ENCODE data around the gene BACH2.
"Not testable (repeated sequence)": the region's sequence is repeated elsewhere in the genome, so short reads cannot be mapped to it uniquely, and the experiment has no call there.

BACH2 gene

GRCh38 chr6:90285611-90286381 lies 10.8 kb downstream of the BACH2 start:
- Histone ChIP-seq H3K4me2 (ENCODE audit: low read depth, low read length, poor library complexity, severe bottlenecking) (peak overlapping the region; percentile 74), H4K20me1 (ENCODE audit: low read depth, low read length) (no peaks in the 10 kb centered on the region), H3K9me2 (replicated peaks; ENCODE audit: insufficient read depth, low read length) (no peaks in the 10 kb centered on the region), H3K27ac (ENCODE audit: low read depth, low read length) (peak overlapping the region; percentile 91), H3K27me3 (ENCODE audit: low read length) (no peaks in the 10 kb centered on the region), H3K79me2 (ENCODE audit: insufficient read depth, low read length) (peaks cover 34% of the 10 kb centered on the region), H3K4me3 (ENCODE audit: insufficient read depth, low read length, poor library complexity, severe bottlenecking) (peak overlapping the region; percentile 34), H3K36me3 (ENCODE audit: low read length) (no peaks in the 10 kb centered on the region), H2AFZ (ENCODE audit: low read depth, low read length, severe bottlenecking) (no peak overlapping the region), H3K9ac (ENCODE audit: low read length) (peak overlapping the region; percentile 45), H3F3A (ENCODE audit: insufficient read depth) (peaks cover 47% of the 10 kb centered on the region), H3K9me3 (ENCODE audit: insufficient read depth, low read length) (no peaks in the 10 kb centered on the region)
- TF ChIP-seq EZH2phosphoT487 (conservative IDR thresholded peaks at IDR 0.05; ENCODE audit: low read length): no peak
- TF ChIP-seq, protein P1, sequence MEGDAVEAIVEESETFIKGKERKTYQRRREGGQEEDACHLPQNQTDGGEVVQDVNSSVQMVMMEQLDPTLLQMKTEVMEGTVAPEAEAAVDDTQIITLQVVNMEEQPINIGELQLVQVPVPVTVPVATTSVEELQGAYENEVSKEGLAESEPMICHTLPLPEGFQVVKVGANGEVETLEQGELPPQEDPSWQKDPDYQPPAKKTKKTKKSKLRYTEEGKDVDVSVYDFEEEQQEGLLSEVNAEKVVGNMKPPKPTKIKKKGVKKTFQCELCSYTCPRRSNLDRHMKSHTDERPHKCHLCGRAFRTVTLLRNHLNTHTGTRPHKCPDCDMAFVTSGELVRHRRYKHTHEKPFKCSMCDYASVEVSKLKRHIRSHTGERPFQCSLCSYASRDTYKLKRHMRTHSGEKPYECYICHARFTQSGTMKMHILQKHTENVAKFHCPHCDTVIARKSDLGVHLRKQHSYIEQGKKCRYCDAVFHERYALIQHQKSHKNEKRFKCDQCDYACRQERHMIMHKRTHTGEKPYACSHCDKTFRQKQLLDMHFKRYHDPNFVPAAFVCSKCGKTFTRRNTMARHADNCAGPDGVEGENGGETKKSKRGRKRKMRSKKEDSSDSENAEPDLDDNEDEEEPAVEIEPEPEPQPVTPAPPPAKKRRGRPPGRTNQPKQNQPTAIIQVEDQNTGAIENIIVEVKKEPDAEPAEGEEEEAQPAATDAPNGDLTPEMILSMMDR (IDR thresholded peaks at IDR 0.05; ENCODE audit: insufficient read depth, low read length, poor library complexity, severe bottlenecking): no peak

GRCh38 chr6:90285042-90285481 lies 11.6 kb downstream of the BACH2 start:
- TF ChIP-seq, protein P1 (IDR thresholded peaks at IDR 0.05; ENCODE audit: insufficient read depth, low read length, poor library complexity, severe bottlenecking): no peak
- TF ChIP-seq EZH2phosphoT487 (conservative IDR thresholded peaks at IDR 0.05; ENCODE audit: low read length): no peak
- Histone ChIP-seq H3K4me3 (ENCODE audit: insufficient read depth, low read length, poor library complexity, severe bottlenecking) (peak overlapping the region; percentile 34), H3K27me3 (ENCODE audit: low read length) (no peaks in the 10 kb centered on the region), H3K9ac (ENCODE audit: low read length) (peak overlapping the region; percentile 45), H3K79me2 (ENCODE audit: insufficient read depth, low read length) (peaks cover 37% of the 10 kb centered on the region), H3K4me2 (ENCODE audit: low read depth, low read length, poor library complexity, severe bottlenecking) (peak overlapping the region; percentile 74), H3K27ac (ENCODE audit: low read depth, low read length) (peak overlapping the region; percentile 91), H4K20me1 (ENCODE audit: low read depth, low read length) (no peaks in the 10 kb centered on the region), H3F3A (ENCODE audit: insufficient read depth) (peaks cover 47% of the 10 kb centered on the region), H3K9me3 (ENCODE audit: insufficient read depth, low read length) (no peaks in the 10 kb centered on the region), H3K9me2 (replicated peaks; ENCODE audit: insufficient read depth, low read length) (no peaks in the 10 kb centered on the region), H3K36me3 (ENCODE audit: low read length) (no peaks in the 10 kb centered on the region), H2AFZ (ENCODE audit: low read depth, low read length, severe bottlenecking) (no peak overlapping the region)

GRCh38 chr6:90284236-90285041 lies 12.2 kb downstream of the BACH2 start:
- Histone ChIP-seq H3K27ac (ENCODE audit: low read depth, low read length) (peak overlapping the region; percentile 91), H3F3A (ENCODE audit: insufficient read depth) (peaks cover 52% of the 10 kb centered on the region), H3K36me3 (ENCODE audit: low read length) (no peaks in the 10 kb centered on the region), H3K9me2 (replicated peaks; ENCODE audit: insufficient read depth, low read length) (no peaks in the 10 kb centered on the region), H3K4me3 (ENCODE audit: insufficient read depth, low read length, poor library complexity, severe bottlenecking) (peak overlapping the region; percentile 34), H4K20me1 (ENCODE audit: low read depth, low read length) (no peaks in the 10 kb centered on the region), H2AFZ (ENCODE audit: low read depth, low read length, severe bottlenecking) (no peak overlapping the region), H3K9me3 (ENCODE audit: insufficient read depth, low read length) (no peaks in the 10 kb centered on the region), H3K9ac (ENCODE audit: low read length) (peak overlapping the region; percentile 45), H3K27me3 (ENCODE audit: low read length) (no peaks in the 10 kb centered on the region), H3K4me2 (ENCODE audit: low read depth, low read length, poor library complexity, severe bottlenecking) (peak overlapping the region; percentile 74), H3K79me2 (ENCODE audit: insufficient read depth, low read length) (peaks cover 41% of the 10 kb centered on the region)
- TF ChIP-seq EZH2phosphoT487 (conservative IDR thresholded peaks at IDR 0.05; ENCODE audit: low read length): no peak
- TF ChIP-seq, protein P1 (IDR thresholded peaks at IDR 0.05; ENCODE audit: insufficient read depth, low read length, poor library complexity, severe bottlenecking): no peak

GRCh38 chr6:90282265-90282664 lies 14.4 kb downstream of the BACH2 start:
- H3K9ac ChIP-seq (ENCODE audit: low read length); H3K27me3 ChIP-seq (ENCODE audit: low read length); H3K4me2 ChIP-seq (ENCODE audit: low read depth, low read length, poor library complexity, severe bottlenecking); H3K36me3 ChIP-seq (ENCODE audit: low read length); H4K20me1 ChIP-seq (ENCODE audit: low read depth, low read length); H2AFZ ChIP-seq (ENCODE audit: low read depth, low read length, severe bottlenecking); H3K4me3 ChIP-seq (ENCODE audit: insufficient read depth, low read length, poor library complexity, severe bottlenecking); H3K9me2 ChIP-seq (replicated peaks; ENCODE audit: insufficient read depth, low read length); H3K9me3 ChIP-seq (ENCODE audit: insufficient read depth, low read length): not testable (repeated sequence)
- H3K79me2 ChIP-seq (ENCODE audit: insufficient read depth, low read length): peaks cover 58% of the 10 kb centered on the region
- peak overlapping the region; percentile 97; the same call in 1 of the 2 replicates for H3K27ac ChIP-seq (ENCODE audit: low read depth, low read length)
- H3F3A ChIP-seq (ENCODE audit: insufficient read depth): peaks cover 49% of the 10 kb centered on the region
